ENCODE results near the gene SLC41A2. TPM values are rescaled to one million over a fixed set of nuclear protein-coding genes. Genes with fewer than 3 reads are reported as not detected.
A peak's percentile ranks its signal among the peaks of the same experiment; 100 is the strongest.

Gene SLC41A2
- total and polyA plus RNA-seq, 9 of the 15 experiments (the other 6 are each of a cell fraction or from before 2014, with no cell fraction given), result 0.01 to 0.89 (median 0.16) TPM; not detected in 1

GRCh38 chr12:104958001-104958804, at the start of gene SLC41A2 (continued):
- TF ChIP-seq MNT (conservative IDR thresholded peaks at IDR 0.05) (peak; percentile 82 to 92), RNF2 (IDR thresholded peaks at IDR 0.05) (no peak), ZSCAN32 (CRISPR knock-in tag; IDR thresholded peaks at IDR 0.05) (no peak), TGIF2 (CRISPR knock-in tag; IDR thresholded peaks at IDR 0.05) (no peak), ELF1 (tag; IDR thresholded peaks at IDR 0.05) (0 out of 2 replicates have a peak, but pooled peaks have one; percentile 23), MYC (IDR thresholded peaks at IDR 0.05; ENCODE audit: low read depth, low read length) (peak; percentile 80), MYC (CRISPR knock-in tag; IDR thresholded peaks at IDR 0.05; ENCODE audit: borderline replicate concordance, low read depth) (no peak), LCOR (CRISPR knock-in tag; IDR thresholded peaks at IDR 0.05) (0 out of 2 replicates have a peak, but pooled peaks have one; percentile 51), ZNF316 (IDR thresholded peaks at IDR 0.05) (peak; percentile 96), RBBP5 (IDR thresholded peaks at IDR 0.05; ENCODE audit: borderline replicate concordance, insufficient read depth, low read length, poor library complexity, severe bottlenecking) (peak; percentile 61), ZNF589 (CRISPR knock-in tag; IDR thresholded peaks at IDR 0.05; ENCODE audit: low read depth) (0 out of 2 replicates have a peak, but pooled peaks have one; percentile 33), GABPB1 (CRISPR knock-in tag; IDR thresholded peaks at IDR 0.05) (no peak), NFIC (IDR thresholded peaks at IDR 0.05) (peak; percentile 35; the same call in 1 of the 2 replicates), USF1 (CRISPR knock-in tag; IDR thresholded peaks at IDR 0.05) (peak; percentile 73), EZH2 (IDR thresholded peaks at IDR 0.05; ENCODE audit: borderline replicate concordance, low read depth, low read length) (no peak), MXI1 (IDR thresholded peaks at IDR 0.05; ENCODE audit: low read depth, low read length) (0 out of 2 replicates have a peak, but pooled peaks have one; percentile 24), CXXC5 (CRISPR knock-in tag; IDR thresholded peaks at IDR 0.05) (peak; percentile 48), CBFA2T3 (IDR thresholded peaks at IDR 0.05) (peak; percentile 24; the same call in 1 of the 2 replicates), ZBED1 (IDR thresholded peaks at IDR 0.05) (no peak), MEIS2 (IDR thresholded peaks at IDR 0.05; ENCODE audit: partially characterized antibody) (peak; percentile 32), HDAC8 (tag; IDR thresholded peaks at IDR 0.05) (0 out of 2 replicates have a peak, but pooled peaks have one; percentile 24), BRCA1 (IDR thresholded peaks at IDR 0.05) (no peak), BRCA1 (CRISPR knock-in tag; IDR thresholded peaks at IDR 0.05) (no peak), TOE1 (IDR thresholded peaks at IDR 0.05; ENCODE audit: borderline replicate concordance) (peak; percentile 52; the same call in 1 of the 2 replicates), TOE1 (CRISPR knock-in tag; IDR thresholded peaks at IDR 0.05; ENCODE audit: borderline replicate concordance, low read depth) (no peak), SMC3 (conservative IDR thresholded peaks at IDR 0.05; ENCODE audit: insufficient read depth, low read depth, low read length) (no peak)
- TF ChIP-seq, protein P1, sequence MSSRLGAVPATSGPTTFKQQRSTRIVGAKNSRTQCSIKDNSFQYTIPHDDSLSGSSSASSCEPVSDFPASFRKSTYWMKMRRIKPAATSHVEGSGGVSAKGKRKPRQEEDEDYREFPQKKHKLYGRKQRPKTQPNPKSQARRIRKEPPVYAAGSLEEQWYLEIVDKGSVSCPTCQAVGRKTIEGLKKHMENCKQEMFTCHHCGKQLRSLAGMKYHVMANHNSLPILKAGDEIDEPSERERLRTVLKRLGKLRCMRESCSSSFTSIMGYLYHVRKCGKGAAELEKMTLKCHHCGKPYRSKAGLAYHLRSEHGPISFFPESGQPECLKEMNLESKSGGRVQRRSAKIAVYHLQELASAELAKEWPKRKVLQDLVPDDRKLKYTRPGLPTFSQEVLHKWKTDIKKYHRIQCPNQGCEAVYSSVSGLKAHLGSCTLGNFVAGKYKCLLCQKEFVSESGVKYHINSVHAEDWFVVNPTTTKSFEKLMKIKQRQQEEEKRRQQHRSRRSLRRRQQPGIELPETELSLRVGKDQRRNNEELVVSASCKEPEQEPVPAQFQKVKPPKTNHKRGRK (tag; IDR thresholded peaks at IDR 0.05), result no peak

All from K562 (cell line).